NCI-H2171 treated with DMSO at 0.1 percent for 48 hours (cell line): ENCODE data around the gene DAZAP1.

Experiments used
- DNase-seq: peaks from one replicate; lab custom pipeline; 2025; lab: John Stamatoyannopoulos, UW

The DAZAP1 gene

GRCh38 chr19:1445185-1445931, 38.0 kb downstream of the DAZAP1 start:
- peak; percentile 65 for DNase-seq

- peak; percentile 55 for DNase-seq
Measured at GRCh38 chr19:1445932-1446712, 38.7 kb downstream of the DAZAP1 start.

GRCh38 chr19:1446713-1447481, 39.5 kb downstream of the DAZAP1 start:
- no peak for DNase-seq

- no peak for DNase-seq
Measured at GRCh38 chr19:1447504-1447903, 40.1 kb downstream of the DAZAP1 start.

GRCh38 chr19:1447944-1448343, 40.6 kb downstream of the DAZAP1 start:
- DNase-seq: no peak

GRCh38 chr19:1449467-1450442, 42.4 kb downstream of the DAZAP1 start, which contains the start of gene APC2:
TSS of gene APC2 (plus strand) at chr19:1450121. CDS start at chr19:1453002, 2,881 bp downstream.
- peak; percentile 79 for DNase-seq

GRCh38 chr19:1450735-1451731, 43.6 kb downstream of the DAZAP1 start:
- no peak for DNase-seq

GRCh38 chr19:1451916-1452801, 44.8 kb downstream of the DAZAP1 start:
- no peak for DNase-seq

GRCh38 chr19:1452802-1453524, 45.6 kb downstream of the DAZAP1 start:
- DNase-seq: no peak

- no peak for DNase-seq
Measured at GRCh38 chr19:1453525-1454364, 46.4 kb downstream of the DAZAP1 start.

GRCh38 chr19:1455002-1455335, 47.6 kb downstream of the DAZAP1 start:
- no peak for DNase-seq

- peak; percentile 13 for DNase-seq
Measured at GRCh38 chr19:1455336-1456120, 48.1 kb downstream of the DAZAP1 start.

GRCh38 chr19:1456121-1456900, 48.9 kb downstream of the DAZAP1 start:
- DNase-seq: no peak

- no peak for DNase-seq
Measured at GRCh38 chr19:1457031-1457739, 49.8 kb downstream of the DAZAP1 start.

GRCh38 chr19:1457892-1458291, 50.5 kb downstream of the DAZAP1 start:
- no peak for DNase-seq
